Uterus (tissue), 4 donors: Measurements from ENCODE around the gene MED17. TPM values are rescaled to one million over a fixed set of nuclear protein-coding genes. Genes with fewer than 3 reads are reported as not detected.

Source experiments
- DNase-seq, 2 donors: peaks; one replicate each; pipeline ENCODE4 v3.0.0-alpha.2; 2019 to 2020
- H3K27ac ChIP-seq, 2 donors: fragments of 200-600 bp; sonication (generic); 1 replicate in 1 of 2; 2 replicates in 1 of 2; pipeline ENCODE4 v1.5.1; 2016 to 2018
- H3K27me3 ChIP-seq, 2 donors: fragments of 200-600 bp; sonication (generic); one replicate each; pipeline ENCODE4 v1.5.1; 2018 to 2019; ENCODE audit warnings: control low read depth in 1 of 2
- H3K36me3 ChIP-seq, 2 donors: fragments of 200-600 bp; sonication (generic); one replicate each; pipeline ENCODE4 v1.5.1; 2019; ENCODE audit warnings: control low read depth in 1 of 2
- H3K4me1 ChIP-seq, 2 donors: fragments of 200-600 bp; sonication (generic); one replicate each; pipeline ENCODE4 v1.5.1; 2018 to 2019; ENCODE audit warnings: control low read depth in 1 of 2
- H3K4me3 ChIP-seq, 2 donors: fragments of 200-600 bp; sonication (generic); 1 replicate in 1 of 2; 2 replicates in 1 of 2; pipeline ENCODE4 v1.5.1; 2018 to 2019; ENCODE audit warnings: mild to moderate bottlenecking in 1 of 2
- H3K9me3 ChIP-seq, 2 donors: fragments of 200-600 bp; sonication (generic); one replicate each; pipeline ENCODE4 v1.5.1; 2019; ENCODE audit warnings: control low read depth in 1 of 2
- POLR2A ChIP-seq, 2 donors: fragments of 450-650 bp; IDR thresholded peaks; one replicate each; pipeline ENCODE4 v1.6.1; 2016; ENCODE audit warnings: antibody characterized with exemption in 2 of 2, mild to moderate bottlenecking in 1 of 2, moderate library complexity in 1 of 2
- intact Hi-C: fragments of 100-400 bp; cut with DNase I; formaldehyde crosslinking; loops from one replicate; pipeline ENCODE4 v1.15.1; 2023; ENCODE audit warnings: low total_unique reads
- total RNA-seq, 4 donors: library from RNA; depleted of rRNA in 3 of 4; stranded (reverse); fragments of >200 nt in 3 of 4; gene quantifications; one replicate each; pipeline versions ENCODE4 v1.1.0 to v1.2.4, GENCODE V29; 2014 to 2023
- TF ChIP-seq, protein P1 (sequence below), 4 experiments: fragments of 200-600 bp in 2 of 4; fragments of 450-650 bp in 2 of 4; sonication (generic) in 2 of 4; IDR thresholded peaks; one replicate each; pipeline ENCODE4 v1.5.1; 2016 to 2019; ENCODE audit warnings: antibody characterized with exemption in 4 of 4, mild to moderate bottlenecking in 2 of 4, moderate library complexity in 1 of 4
- donor health status: DM: yes; HTN: yes; CAD: no.

The MED17 gene
- total RNA-seq, 4 donors from 2014 or later = 35.1 to 64.8 (median 56.4) TPM

DNA sequence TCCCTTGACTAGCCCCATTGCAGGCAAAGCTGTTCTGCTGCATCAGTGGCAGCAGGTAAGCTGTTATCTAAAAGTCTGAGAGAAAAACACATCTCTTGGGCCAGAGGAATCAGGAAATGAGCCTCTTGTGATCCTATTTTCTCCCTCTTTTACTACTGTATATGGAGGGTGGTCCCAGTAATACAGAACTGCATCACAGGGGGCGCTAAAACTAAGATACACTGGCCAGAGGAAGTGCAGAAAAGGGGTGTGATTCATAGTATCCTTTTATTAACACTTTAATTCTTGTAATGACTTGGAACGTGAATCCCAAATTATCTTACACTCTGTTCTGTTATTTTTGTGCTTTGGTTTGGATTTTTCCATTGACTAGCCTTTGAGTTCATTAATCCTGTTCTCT lies 8.8 kb upstream of the MED17 start:
- H3K36me3 ChIP-seq = no peaks in the 10 kb centered on the region
- DNase-seq = no peak
- H3K27ac ChIP-seq = no peak overlapping the region
- no peaks in the 10 kb centered on the region for H3K27me3 ChIP-seq
- intact Hi-C loops = no loop called here
- H3K4me3 ChIP-seq = no peak overlapping the region
- H3K4me1 ChIP-seq = no peaks in the 10 kb centered on the region
- H3K9me3 ChIP-seq = no peaks in the 10 kb centered on the region
- TF ChIP-seq, protein P1, sequence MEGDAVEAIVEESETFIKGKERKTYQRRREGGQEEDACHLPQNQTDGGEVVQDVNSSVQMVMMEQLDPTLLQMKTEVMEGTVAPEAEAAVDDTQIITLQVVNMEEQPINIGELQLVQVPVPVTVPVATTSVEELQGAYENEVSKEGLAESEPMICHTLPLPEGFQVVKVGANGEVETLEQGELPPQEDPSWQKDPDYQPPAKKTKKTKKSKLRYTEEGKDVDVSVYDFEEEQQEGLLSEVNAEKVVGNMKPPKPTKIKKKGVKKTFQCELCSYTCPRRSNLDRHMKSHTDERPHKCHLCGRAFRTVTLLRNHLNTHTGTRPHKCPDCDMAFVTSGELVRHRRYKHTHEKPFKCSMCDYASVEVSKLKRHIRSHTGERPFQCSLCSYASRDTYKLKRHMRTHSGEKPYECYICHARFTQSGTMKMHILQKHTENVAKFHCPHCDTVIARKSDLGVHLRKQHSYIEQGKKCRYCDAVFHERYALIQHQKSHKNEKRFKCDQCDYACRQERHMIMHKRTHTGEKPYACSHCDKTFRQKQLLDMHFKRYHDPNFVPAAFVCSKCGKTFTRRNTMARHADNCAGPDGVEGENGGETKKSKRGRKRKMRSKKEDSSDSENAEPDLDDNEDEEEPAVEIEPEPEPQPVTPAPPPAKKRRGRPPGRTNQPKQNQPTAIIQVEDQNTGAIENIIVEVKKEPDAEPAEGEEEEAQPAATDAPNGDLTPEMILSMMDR (IDR thresholded peaks at IDR 0.05) = no peak
- TF ChIP-seq POLR2A (IDR thresholded peaks at IDR 0.05) = no peak

DNA sequence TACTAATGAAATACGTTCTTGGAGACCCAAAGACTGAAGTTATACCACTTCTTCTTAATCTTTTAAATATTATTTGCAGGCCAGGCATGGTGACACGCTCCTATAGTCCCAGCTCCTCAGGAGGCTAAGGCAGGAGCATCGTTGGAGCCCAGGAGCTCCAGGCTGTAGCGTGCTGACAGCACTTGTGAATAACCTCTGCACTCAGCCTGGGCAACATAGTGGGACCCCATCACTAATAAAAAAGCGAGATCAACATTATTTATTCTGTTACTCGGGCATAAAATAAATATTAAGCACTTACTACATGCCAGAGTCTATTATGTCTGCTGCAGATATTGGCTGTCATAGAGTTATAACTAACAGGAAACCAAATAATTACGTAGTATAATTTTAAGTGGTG lies 720 bp upstream of the MED17 start:
- Histone ChIP-seq H3K9me3 (no peaks in the 10 kb centered on the region), H3K4me3 (peak overlapping the region; percentile 87 to 93), H3K27ac (peak overlapping the region; percentile 80 to 94), H3K27me3 (no peaks in the 10 kb centered on the region), H3K36me3 (no peaks in the 10 kb centered on the region), H3K4me1 (peaks cover 8 to 10% of the 10 kb centered on the region in 2 donors)
- TF ChIP-seq, protein P1 (IDR thresholded peaks at IDR 0.05) = no peak
- TF ChIP-seq POLR2A (IDR thresholded peaks at IDR 0.05) = no peak
- intact Hi-C loops = no loop called here
- no peak for DNase-seq

DNA sequence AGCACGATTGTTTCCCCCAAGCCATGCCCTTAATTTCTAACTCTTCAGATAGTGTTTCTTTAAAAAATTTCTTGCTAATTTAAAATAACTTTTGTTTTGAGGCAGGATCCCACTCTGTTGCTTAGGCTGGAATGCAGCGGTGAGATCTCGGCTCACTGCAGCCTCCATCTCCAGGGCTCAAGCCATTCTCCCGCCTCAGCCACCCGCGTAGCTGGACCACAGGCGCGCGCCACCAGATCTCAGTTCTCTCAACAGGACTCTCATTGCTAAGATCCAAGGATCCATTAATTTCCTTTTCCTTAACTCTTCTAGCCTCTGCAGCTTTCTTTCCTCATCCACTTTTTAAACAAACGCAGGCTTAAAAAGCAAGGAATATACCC lies 327 bp upstream of the MED17 start:
- H3K27me3 ChIP-seq = no peaks in the 10 kb centered on the region
- TF ChIP-seq POLR2A (IDR thresholded peaks at IDR 0.05) = no peak
- TF ChIP-seq, protein P1 (IDR thresholded peaks at IDR 0.05) = no peak
- DNase-seq = no peak
- intact Hi-C loops = no loop called here
- peaks cover 8 to 10% of the 10 kb centered on the region in 2 donors for H3K4me1 ChIP-seq
- peak overlapping the region; percentile 80 to 94 for H3K27ac ChIP-seq
- H3K9me3 ChIP-seq = no peaks in the 10 kb centered on the region
- no peaks in the 10 kb centered on the region for H3K36me3 ChIP-seq
- peak overlapping the region; percentile 87 to 93 for H3K4me3 ChIP-seq

DNA sequence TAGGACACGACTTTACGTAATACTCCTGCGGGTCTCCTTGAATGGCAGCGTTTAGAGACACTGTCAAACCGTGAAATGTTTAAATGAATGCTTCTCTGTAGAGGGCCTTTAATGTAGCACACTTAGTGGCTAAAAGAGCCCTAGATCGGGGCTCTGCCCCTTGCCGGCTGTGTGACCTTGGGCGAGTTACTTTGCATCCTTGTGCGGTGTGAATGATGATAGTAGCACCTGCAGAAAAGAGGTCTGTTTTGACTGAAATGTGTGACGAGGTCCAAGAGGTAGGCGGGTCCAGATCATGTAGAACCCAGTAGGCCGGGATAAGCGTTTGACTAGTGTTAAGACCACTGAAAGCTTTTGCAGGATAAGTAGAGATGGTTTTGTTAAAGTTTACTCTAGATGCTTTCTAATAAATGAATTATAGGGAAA lies 866 bp downstream of the MED17 start:
- DNase-seq = no peak

DNA sequence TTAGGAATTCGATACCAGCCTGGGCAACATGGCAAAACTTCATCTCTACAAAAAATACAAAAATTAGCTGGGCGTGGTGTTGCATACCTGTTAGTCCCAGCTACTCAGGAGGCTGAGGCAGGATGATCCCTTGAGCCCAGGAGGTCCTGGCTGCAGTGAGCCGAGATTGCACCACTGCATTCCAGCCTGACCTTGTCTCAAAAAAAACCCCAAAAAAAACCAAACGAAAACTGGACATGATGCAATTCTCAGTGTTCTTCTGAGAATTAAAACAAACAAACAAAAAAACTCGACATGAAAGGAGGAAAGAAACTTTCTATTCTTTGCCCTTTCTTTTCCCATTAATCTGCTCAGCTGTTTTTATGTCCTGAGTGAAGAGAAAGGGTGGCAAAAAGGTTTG lies 7.4 kb downstream of the MED17 start:
- no peaks in the 10 kb centered on the region for H3K27me3 ChIP-seq
- intact Hi-C loops = no loop called here
- no peak for DNase-seq
- no peak overlapping the region for H3K4me3 ChIP-seq
- TF ChIP-seq POLR2A (IDR thresholded peaks at IDR 0.05) = no peak
- TF ChIP-seq, protein P1 (IDR thresholded peaks at IDR 0.05) = no peak
- H3K4me1 ChIP-seq = peaks cover 0 to 6% of the 10 kb centered on the region in 2 donors
- H3K27ac ChIP-seq = no peak overlapping the region
- H3K36me3 ChIP-seq = no peaks in the 10 kb centered on the region
- no peaks in the 10 kb centered on the region for H3K9me3 ChIP-seq

More for the DNA sequence above, 866 bp downstream of the MED17 start:
- no peaks in the 10 kb centered on the region for H3K36me3 ChIP-seq
- intact Hi-C loops = no loop called here
- no peaks in the 10 kb centered on the region for H3K27me3 ChIP-seq
- TF ChIP-seq, protein P1 (IDR thresholded peaks at IDR 0.05) = no peak
- no peak for TF ChIP-seq POLR2A (IDR thresholded peaks at IDR 0.05)
- peak overlapping the region; percentile 80 to 94 for H3K27ac ChIP-seq
- H3K9me3 ChIP-seq = no peaks in the 10 kb centered on the region
- H3K4me3 ChIP-seq = peak overlapping the region; percentile 87 to 93
- peaks cover 8 to 10% of the 10 kb centered on the region in 2 donors for H3K4me1 ChIP-seq
